Measurements from ENCODE around the gene SERPINA5. TPM values are rescaled to one million over a fixed set of nuclear protein-coding genes. Genes with fewer than 3 reads are reported as not detected.

Gene SERPINA5
- total RNA-seq, 4 donors from 2014 or later = 6.5 to 28.0 (median 10.2) TPM

GRCh38 chr14:94614802-94615201 is 33.6 kb downstream of the SERPINA5 start:
- 89 to 96% methylated on average over 7 of the region's 7 CpGs for WGBS, 2 donors
- H3K4me3 ChIP-seq = no peak overlapping the region

GRCh38 chr14:94615254-94615653 is 34.0 kb downstream of the SERPINA5 start:
- DNase-seq (ENCODE audit: low spot score in 2 of 2) = no peak
- WGBS, 2 donors = 90 to 100% methylated on average over 1 to 3 of the region's 3 CpGs
- TF ChIP-seq EP300 (IDR thresholded peaks at IDR 0.05) (no peak), CTCF (IDR thresholded peaks at IDR 0.05) (no peak), POLR2A (IDR thresholded peaks at IDR 0.05) (no peak)

More at GRCh38 chr14:94614802-94615201, 33.6 kb downstream of the SERPINA5 start:
- TF ChIP-seq CTCF (IDR thresholded peaks at IDR 0.05) (no peak), EP300 (IDR thresholded peaks at IDR 0.05) (no peak), POLR2A (IDR thresholded peaks at IDR 0.05) (no peak)
- DNase-seq (ENCODE audit: low spot score in 2 of 2) = no peak
- H3K27me3 ChIP-seq = no peaks in the 10 kb centered on the region
- H3K4me1 ChIP-seq = peaks cover 0 to 34% (median 6%) of the 10 kb centered on the region in 4 donors
- peaks cover 0 to 52% (median 0%) of the 10 kb centered on the region in 3 donors for H3K36me3 ChIP-seq
- no peak overlapping the region for H3K27ac ChIP-seq
- peaks cover 0 to 41% (median 13%) of the 10 kb centered on the region in 4 donors for H3K9me3 ChIP-seq

GRCh38 chr14:94615823-94616570 is 34.8 kb downstream of the SERPINA5 start:
- TF ChIP-seq POLR2A (IDR thresholded peaks at IDR 0.05) = no peak
- TF ChIP-seq CTCF (IDR thresholded peaks at IDR 0.05) = no peak
- TF ChIP-seq EP300 (IDR thresholded peaks at IDR 0.05) = no peak

More at GRCh38 chr14:94615254-94615653, 34.0 kb downstream of the SERPINA5 start:
- Histone ChIP-seq H3K4me3 (no peak overlapping the region), H3K27ac (no peak overlapping the region), H3K9me3 (peaks cover 0 to 44% (median 13%) of the 10 kb centered on the region in 4 donors), H3K36me3 (peaks cover 0 to 55% (median 0%) of the 10 kb centered on the region in 3 donors), H3K27me3 (no peaks in the 10 kb centered on the region), H3K4me1 (peaks cover 0 to 34% (median 6%) of the 10 kb centered on the region in 4 donors)

GRCh38 chr14:94617366-94617941 is 36.2 kb downstream of the SERPINA5 start:
- Histone ChIP-seq H3K27ac (no peak overlapping the region), H3K9me3 (peaks cover 0 to 45% (median 13%) of the 10 kb centered on the region in 4 donors), H3K4me1 (peaks cover 0 to 23% (median 2%) of the 10 kb centered on the region in 4 donors), H3K27me3 (no peaks in the 10 kb centered on the region), H3K4me3 (no peak overlapping the region), H3K36me3 (peaks cover 0 to 76% (median 0%) of the 10 kb centered on the region in 3 donors)
- TF ChIP-seq CTCF (IDR thresholded peaks at IDR 0.05) (no peak), POLR2A (IDR thresholded peaks at IDR 0.05) (no peak), EP300 (IDR thresholded peaks at IDR 0.05) (no peak)
- no peak for DNase-seq (ENCODE audit: low spot score in 2 of 2)
- 89 to 93% methylated on average over 5 of the region's 5 CpGs for WGBS, 2 donors

More at GRCh38 chr14:94615823-94616570, 34.8 kb downstream of the SERPINA5 start:
- no peaks in the 10 kb centered on the region for H3K27me3 ChIP-seq
- H3K36me3 ChIP-seq = peaks cover 0 to 63% (median 0%) of the 10 kb centered on the region in 3 donors
- peaks cover 0 to 45% (median 13%) of the 10 kb centered on the region in 4 donors for H3K9me3 ChIP-seq
- WGBS, 2 donors = 83 to 93% methylated on average over 8 of the region's 8 CpGs
- peaks cover 0 to 34% (median 6%) of the 10 kb centered on the region in 4 donors for H3K4me1 ChIP-seq
- no peak overlapping the region for H3K27ac ChIP-seq
- DNase-seq (ENCODE audit: low spot score in 2 of 2) = no peak
- no peak overlapping the region for H3K4me3 ChIP-seq
